CD4-positive, alpha-beta T cell treated with Interleukin-15 for 4 hours (primary cell): ENCODE results near the gene YTHDF1.

Experiments
- DNase-seq: peaks from one replicate; pipeline ENCODE4 v3.0.0-alpha.2; 2020; ENCODE audit warnings: low spot score

Gene YTHDF1

GRCh38 chr20:63185215-63185796, 30.6 kb downstream of the YTHDF1 start:
- no peak for DNase-seq

GRCh38 chr20:63183422-63184146, 32.3 kb downstream of the YTHDF1 start:
- peak; percentile 43 for DNase-seq

DNA sequence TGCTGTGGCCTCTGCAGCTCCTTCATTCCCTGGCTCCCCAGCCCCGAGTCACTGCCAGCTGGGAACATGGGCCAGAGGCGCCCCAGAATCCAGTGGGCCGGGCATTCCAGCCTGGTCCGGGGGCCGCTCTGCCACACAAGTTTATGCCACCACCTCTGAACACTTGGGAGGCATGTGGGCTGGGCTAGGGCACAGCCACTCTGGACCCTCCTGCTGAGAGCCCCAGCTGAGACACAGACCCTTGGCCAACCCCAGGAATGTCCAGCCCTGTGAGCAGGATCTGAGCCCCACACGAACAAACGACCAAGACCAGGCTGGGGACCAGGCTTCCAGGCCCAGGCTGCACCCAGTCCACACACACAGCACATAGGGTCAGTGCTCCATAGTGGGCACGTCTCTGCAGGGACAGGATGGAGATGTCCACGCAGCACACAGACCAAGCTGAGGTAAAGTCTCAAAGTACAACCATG, 33.0 kb downstream of the YTHDF1 start:
- DNase-seq: no peak

DNA sequence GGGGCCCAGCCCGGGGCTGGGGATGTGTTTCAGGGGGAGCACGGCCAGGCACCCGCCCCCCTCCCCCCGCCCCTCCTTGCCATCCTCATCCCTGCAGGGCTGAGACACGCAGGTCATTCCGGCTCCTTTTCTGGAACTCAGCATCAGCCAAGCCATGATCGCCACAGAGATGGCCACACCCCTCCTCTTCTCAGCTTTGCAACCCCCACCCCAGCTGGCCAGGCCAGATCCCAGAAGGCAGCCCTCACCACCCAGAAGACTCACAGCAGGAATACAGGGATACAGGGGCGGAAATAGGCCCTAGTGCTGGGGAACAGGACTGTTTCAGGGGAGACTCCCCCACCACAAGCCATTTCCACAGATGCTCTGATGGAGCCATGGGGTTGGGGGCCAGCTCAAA, 33.5 kb downstream of the YTHDF1 start:
- DNase-seq: no peak

DNA sequence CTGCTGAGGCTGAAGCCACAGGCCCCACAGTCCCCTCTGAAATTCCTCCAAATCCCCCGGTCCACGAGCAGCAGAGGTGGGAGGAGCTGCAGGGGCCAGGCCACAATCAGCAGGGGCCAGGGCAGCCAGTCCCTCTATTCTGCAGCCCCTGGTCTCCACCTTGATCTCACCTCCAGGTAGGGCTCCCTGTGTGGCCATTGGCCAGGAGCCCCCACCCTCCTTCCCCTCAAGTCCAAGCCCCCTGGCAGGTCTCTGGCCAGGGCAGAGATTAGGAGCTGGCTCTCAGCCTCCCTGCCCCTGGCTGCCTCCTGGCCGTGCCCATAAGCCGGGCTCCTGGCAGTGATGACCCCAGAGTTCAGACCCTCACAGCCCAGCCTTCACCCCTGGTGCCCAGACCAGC, 34.7 kb downstream of the YTHDF1 start:
- no peak for DNase-seq

DNA sequence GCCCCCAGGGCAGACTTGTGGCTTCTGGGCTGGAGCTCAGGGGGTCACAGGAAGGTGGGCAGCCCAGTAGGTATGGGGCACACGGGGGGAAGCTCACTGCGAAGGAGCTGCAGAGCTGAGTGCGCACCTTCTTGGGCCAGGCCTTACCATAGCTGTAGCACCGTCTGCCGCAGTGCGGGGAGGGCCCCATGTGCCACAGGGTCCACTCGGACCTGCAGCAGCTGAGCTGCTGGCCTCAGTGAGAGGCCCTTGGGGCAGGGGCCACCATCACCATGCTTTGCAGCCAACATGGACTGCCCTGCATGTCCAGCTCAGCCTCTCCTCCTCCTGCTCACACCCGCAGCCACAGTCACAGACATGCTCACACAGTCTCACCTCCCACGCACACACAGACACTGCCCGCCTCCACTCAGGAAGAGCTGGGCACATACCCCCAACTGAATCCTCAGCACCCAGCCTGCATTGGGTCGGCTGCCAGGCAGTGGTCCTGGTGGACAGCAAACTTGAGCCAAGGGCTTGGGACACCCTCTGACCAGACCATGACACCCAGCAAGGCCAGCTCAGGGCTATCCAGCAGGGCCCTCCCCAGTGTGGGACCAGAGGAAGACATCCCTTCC, 35.3 kb downstream of the YTHDF1 start:
- no peak for DNase-seq

DNA sequence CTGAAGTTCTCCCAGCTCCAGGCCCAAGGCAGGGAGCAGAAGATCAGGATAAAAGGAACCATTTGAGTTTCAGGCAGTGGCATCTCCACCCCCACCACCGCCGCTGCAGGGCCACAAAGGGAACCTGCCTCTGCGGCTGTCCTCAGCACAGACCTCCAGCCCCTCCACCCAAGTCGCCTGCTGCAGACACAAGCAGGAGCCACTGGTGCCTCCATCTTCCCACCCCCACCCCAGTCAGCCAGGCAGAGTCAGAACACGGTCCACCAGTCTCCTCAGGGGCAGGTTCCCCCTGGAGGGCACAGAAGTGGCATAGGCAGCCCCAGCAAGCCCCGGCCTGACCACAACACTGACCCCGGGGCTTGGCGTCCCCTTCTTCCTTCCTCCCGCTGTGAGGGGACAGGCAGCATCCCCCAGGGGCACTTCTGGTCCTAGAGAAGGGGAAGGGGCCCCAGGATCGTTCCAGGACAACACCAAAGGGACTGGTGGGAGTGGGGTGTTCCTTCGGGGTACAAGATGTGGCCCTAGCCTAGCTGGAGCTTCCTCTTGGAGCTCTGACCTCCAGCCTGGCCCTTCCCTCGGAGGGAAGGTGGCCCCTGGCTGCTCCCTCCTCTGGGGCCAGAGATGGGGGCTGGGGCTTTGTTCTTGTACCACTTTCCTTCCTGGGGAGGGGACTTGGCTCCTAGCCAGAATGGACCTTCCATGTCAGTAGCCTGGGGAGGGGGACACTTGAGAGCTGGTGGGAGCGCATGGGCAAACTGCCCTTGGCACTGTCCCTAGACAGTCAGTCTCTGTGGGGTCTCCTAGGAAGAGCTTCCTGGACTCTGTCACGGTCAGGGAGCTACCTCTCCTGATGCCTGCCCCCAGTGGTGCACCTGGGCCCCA, 36.0 kb downstream of the YTHDF1 start:
- DNase-seq: no peak

- DNase-seq: peak; percentile 56
Measured at GRCh38 chr20:63178889-63179686, 36.8 kb downstream of the YTHDF1 start.

DNA sequence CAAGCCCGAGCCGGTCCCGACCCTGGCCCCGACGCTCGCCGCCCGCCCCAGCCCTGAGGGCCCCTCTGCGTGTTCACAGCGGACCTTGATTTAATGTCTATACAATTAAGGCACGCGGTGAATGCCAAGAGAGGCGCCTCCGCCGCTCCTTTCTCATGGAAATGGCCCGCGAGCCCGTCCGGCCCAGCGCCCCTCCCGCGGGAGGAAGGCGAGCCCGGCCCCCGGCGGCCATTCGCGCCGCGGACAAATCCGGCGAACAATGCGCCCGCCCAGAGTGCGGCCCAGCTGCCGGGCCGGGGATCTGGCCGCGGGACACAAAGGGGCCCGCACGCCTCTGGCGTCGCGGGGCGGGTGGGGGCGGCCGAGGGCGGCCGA, 37.5 kb downstream of the YTHDF1 start:
- DNase-seq: no peak

DNA sequence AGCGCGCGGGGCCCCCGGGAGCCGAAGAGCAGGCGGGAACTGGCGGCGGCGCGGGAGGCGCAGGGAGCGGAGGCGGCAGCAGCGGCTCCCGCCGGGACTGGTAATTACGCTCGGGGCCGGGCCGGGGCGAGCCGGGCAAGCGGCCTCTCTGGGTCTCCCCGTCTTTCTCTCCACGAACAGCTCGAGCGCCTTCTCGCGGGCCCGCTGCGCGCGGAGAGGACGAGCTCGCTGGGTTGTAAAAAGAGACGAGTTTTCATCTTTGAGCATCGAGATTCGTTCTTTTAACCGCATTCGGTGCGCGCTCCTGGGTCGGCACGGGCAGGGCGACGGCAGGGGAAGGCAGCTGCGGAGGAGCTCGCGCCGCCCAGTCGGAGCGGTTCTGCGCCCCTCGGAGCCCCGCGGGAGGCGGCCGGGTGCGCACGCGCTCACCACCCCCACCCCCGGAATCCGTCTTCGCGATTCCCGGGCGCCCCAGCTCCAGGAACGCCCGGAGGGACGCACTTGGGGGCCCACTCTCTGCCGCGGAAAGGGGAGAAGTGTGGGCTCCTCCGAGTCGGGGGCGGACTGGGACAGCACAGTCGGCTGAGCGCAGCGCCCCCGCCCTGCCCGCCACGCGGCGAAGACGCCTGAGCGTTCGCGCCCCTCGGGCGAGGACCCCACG, 38.0 kb downstream of the YTHDF1 start:
- DNase-seq: no peak

DNA sequence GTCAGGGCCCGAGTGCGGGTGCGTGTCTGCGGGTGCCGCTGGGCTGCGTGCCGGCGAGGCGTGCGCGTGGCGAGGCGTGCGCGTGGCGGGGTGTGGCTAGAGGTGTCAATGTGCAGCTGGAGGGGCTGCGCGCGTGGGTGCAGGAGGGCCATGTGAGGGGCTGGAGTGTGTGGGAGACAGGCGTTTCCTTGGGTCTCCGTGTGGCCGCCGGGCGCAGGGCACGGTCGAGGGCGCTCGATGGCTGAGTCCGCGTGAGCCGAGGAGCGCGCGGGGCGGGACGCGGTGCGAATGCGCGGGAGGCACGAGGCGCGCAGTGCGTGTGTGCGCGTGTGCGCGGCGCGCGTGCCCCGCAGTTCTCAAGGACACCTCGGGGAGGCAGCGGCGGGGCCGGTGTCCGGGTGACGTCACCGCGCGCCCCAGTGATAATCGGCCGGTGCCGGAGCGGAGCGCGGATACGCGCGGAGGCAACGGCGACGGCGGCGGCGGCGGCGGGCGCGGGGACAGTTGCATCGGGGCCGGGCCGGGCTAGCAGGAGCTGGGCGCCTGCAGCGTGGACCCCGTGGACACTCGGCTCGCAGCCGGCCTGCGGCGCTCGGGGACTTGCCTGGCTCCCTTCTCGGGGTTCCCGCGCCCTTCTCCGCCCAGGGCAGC, 38.7 kb downstream of the YTHDF1 start:
- DNase-seq: no peak

DNA sequence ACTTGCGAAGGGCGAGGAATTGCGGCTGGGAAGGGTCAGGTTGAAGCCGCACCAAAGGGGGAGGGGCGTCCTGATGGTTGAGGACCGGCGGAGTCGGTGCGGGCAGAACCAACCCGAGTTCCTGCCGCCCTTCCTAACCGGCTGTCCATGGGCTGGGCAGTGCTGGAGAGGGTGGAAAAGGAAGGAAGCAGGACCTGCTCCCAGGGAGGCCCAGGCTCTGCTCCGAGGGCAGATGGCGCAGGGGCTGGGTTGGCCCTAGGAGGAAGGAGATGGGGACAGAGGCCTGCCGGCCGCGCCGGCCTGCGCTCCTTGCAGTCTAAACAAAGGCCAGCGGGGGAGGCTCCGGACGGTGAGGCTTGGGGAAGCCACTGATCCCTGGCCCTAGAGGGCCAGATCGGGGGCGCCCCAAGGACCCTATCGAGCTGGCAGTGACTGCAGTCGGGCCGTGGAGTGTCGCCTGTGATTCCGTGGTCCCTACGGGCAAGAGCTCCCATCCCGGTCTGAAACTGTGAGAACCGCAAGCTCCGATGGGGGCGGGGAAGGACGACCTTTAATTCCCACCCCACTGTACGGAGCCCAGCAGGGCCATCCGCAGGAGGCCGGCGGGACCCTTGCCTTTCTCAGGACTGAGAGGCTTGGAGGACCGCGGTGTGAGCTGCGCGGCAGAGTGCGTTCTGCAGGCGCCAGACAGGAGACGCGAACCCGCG, 39.4 kb downstream of the YTHDF1 start:
- DNase-seq: no peak

GRCh38 chr20:63176034-63176426, 39.9 kb downstream of the YTHDF1 start:
- no peak for DNase-seq

GRCh38 chr20:63175038-63175895, 40.7 kb downstream of the YTHDF1 start:
- DNase-seq: no peak

- DNase-seq: no peak
Measured at GRCh38 chr20:63174309-63175037, 41.5 kb downstream of the YTHDF1 start.

DNA sequence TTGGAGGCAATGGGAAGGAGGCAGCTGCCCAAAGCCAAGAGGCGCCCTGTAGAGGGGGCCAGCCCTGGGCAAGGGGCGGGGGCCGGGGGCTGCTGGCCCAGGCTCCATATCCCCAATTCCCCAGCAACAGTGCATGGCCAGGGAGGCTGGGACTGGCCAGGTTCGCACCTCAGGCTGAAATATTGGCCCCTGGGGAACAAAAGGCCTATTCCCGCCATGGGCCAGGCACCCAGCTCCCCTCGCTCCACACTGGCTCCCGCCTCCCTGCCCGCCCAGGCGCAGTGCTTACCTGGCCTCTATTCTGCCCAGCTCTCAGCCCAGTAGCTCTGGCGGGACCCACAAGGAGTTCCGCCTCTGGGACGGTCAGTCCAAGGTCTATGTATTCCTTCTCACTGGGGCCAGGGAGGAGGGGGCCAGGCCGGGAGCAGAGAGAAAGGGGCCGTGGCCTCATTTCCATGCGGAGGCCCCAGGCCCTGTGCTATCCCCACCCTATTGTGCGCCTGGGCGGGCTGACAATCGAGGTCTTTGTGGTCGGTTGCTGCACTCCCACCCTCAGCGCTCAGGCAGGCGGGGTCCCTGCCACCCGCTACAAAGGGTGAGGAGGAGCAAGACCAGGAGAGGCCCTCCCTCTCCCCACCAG, 42.3 kb downstream of the YTHDF1 start:
- DNase-seq: no peak

GRCh38 chr20:63172726-63173125, 43.2 kb downstream of the YTHDF1 start:
- no peak for DNase-seq

GRCh38 chr20:63171991-63172390, 43.9 kb downstream of the YTHDF1 start:
- no peak for DNase-seq
